ENCODE data around the gene ABCG5.

DNA sequence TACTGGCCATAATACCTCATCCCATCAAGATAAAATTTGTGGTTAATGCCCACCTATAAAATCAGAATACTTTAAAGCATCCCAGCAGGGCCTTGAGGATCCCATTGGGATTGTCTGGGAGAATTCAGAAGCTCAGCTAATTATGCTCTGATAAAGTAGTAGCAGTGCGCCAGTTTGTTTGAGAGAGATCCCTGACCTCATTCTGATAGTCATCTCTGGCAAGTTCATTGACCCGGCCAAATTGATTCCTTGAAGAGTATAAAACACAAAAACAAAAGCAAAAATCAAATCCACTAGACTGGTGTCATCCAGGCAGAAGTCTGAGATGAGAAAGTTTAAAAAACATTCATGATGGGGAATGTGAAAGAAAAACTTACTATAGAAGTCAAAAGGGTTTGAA lies 14.1 kb downstream of the ABCG5 start:
- TF ChIP-seq POLR2A (IDR thresholded peaks at IDR 0.05; ENCODE audit: low read depth, low read length): no peak
- TF ChIP-seq, protein P1, sequence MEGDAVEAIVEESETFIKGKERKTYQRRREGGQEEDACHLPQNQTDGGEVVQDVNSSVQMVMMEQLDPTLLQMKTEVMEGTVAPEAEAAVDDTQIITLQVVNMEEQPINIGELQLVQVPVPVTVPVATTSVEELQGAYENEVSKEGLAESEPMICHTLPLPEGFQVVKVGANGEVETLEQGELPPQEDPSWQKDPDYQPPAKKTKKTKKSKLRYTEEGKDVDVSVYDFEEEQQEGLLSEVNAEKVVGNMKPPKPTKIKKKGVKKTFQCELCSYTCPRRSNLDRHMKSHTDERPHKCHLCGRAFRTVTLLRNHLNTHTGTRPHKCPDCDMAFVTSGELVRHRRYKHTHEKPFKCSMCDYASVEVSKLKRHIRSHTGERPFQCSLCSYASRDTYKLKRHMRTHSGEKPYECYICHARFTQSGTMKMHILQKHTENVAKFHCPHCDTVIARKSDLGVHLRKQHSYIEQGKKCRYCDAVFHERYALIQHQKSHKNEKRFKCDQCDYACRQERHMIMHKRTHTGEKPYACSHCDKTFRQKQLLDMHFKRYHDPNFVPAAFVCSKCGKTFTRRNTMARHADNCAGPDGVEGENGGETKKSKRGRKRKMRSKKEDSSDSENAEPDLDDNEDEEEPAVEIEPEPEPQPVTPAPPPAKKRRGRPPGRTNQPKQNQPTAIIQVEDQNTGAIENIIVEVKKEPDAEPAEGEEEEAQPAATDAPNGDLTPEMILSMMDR (conservative IDR thresholded peaks at IDR 0.05; ENCODE audit: low read depth, low read length): no peak
- TF ChIP-seq CHD1 (IDR thresholded peaks at IDR 0.05; ENCODE audit: low read depth, low read length): no peak
- TF ChIP-seq RFX5 (IDR thresholded peaks at IDR 0.05; ENCODE audit: low read depth, low read length): no peak
- TF ChIP-seq SMC3 (IDR thresholded peaks at IDR 0.05; ENCODE audit: low read depth, low read length): no peak

All from IMR-90 (cell line).